22Rv1 (cell line): Measurements from ENCODE around the gene PBX1.

Source experiments
- ZFX ChIP-seq: fragments of 450-650 bp; IDR thresholded peaks from 2 replicates; pipeline ENCODE4 v1.6.1; 2017; ENCODE audit warnings: antibody characterized with exemption, borderline replicate concordance
- TF ChIP-seq, protein P1 (sequence below): fragments of 450-650 bp; IDR thresholded peaks from 2 replicates; pipeline ENCODE4 v1.5.1; 2017; ENCODE audit warnings: mild to moderate bottlenecking

DNA sequence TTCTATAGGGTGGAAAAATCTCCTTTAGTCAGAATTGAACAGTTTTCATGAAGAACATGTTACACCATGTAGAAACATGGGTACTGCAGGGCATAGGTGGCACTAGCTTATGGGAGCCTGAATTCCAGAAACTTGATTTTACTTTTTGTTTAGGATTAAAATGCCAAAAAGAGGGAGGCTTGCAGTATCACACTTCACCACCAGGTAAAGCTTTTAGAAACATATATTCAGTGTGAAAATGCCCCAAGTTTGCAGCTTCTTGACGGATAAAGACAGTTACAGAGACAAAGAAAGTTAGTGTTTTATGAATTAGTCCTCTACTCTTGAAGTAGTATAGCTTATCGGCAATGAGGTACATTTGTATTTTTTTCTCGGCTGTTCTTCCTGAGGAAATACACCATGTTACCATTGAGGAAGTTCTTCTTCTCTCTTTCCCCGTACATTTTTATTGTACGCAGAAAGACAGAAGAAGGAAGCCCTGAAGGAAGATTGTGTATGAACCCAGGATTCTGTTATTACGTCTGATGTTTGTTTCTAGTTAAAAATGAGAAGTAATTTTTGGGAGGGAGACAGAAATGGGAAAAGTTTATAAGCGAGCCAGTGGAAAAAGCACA, 66.1 kb downstream of the PBX1 start:
- TF ChIP-seq, protein P1, sequence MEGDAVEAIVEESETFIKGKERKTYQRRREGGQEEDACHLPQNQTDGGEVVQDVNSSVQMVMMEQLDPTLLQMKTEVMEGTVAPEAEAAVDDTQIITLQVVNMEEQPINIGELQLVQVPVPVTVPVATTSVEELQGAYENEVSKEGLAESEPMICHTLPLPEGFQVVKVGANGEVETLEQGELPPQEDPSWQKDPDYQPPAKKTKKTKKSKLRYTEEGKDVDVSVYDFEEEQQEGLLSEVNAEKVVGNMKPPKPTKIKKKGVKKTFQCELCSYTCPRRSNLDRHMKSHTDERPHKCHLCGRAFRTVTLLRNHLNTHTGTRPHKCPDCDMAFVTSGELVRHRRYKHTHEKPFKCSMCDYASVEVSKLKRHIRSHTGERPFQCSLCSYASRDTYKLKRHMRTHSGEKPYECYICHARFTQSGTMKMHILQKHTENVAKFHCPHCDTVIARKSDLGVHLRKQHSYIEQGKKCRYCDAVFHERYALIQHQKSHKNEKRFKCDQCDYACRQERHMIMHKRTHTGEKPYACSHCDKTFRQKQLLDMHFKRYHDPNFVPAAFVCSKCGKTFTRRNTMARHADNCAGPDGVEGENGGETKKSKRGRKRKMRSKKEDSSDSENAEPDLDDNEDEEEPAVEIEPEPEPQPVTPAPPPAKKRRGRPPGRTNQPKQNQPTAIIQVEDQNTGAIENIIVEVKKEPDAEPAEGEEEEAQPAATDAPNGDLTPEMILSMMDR, result 0 out of 2 replicates have a peak, but pooled peaks have one; percentile 15
- TF ChIP-seq ZFX, result no peak
